Liver (tissue), 9 donors: Measurements from ENCODE around the gene ARPIN. TPM values are rescaled to one million over a fixed set of nuclear protein-coding genes. Genes with fewer than 3 reads are reported as not detected.

Source experiments
- DNase-seq: peaks from one replicate; pipeline ENCODE4 v3.0.0-alpha.2; 2017; ENCODE audit warnings: low spot score
- H3K27ac ChIP-seq, 2 donors: one replicate each; pipeline ENCODE4 v1.7.0; 2013; ENCODE audit warnings: inconsistent platforms in 2 of 2, low read length in 2 of 2, control low read depth in 1 of 2, low read depth in 1 of 2, mild to moderate bottlenecking in 1 of 2
- H3K27me3 ChIP-seq, 4 donors: one replicate each; pipeline versions ENCODE4 v1.6.1 to v1.7.0; 2013; ENCODE audit warnings: low read length in 3 of 4, inconsistent platforms in 1 of 4, mild to moderate bottlenecking in 1 of 4, moderate library complexity in 1 of 4; ENCODE audit not compliant: control insufficient read depth in 4 of 4, insufficient read depth in 4 of 4
- H3K36me3 ChIP-seq, 4 donors: one replicate each; pipeline versions ENCODE4 v1.6.1 to v1.7.0; 2013; ENCODE audit warnings: low read length in 3 of 4, mild to moderate bottlenecking in 3 of 4, low read depth in 1 of 4, moderate library complexity in 1 of 4; ENCODE audit not compliant: control insufficient read depth in 4 of 4, insufficient read depth in 3 of 4
- H3K4me1 ChIP-seq, 4 donors: one replicate each; pipeline versions ENCODE4 v1.6.1 to v1.7.0; 2013; ENCODE audit warnings: low read length in 3 of 4, mild to moderate bottlenecking in 3 of 4, moderate library complexity in 1 of 4; ENCODE audit not compliant: control insufficient read depth in 4 of 4, insufficient read depth in 4 of 4
- H3K4me3 ChIP-seq, 3 donors: one replicate each; pipeline versions ENCODE4 v1.6.1 to v1.7.0; 2013; ENCODE audit warnings: low read length in 3 of 3, control low read depth in 1 of 3, low read depth in 1 of 3, mild to moderate bottlenecking in 1 of 3
- H3K9ac ChIP-seq, 2 donors: one replicate each; pipeline ENCODE4 v1.7.0; 2013; ENCODE audit warnings: low read length in 2 of 2, mild to moderate bottlenecking in 2 of 2, moderate library complexity in 2 of 2, control low read depth in 1 of 2, low read depth in 1 of 2
- H3K9me3 ChIP-seq, 4 donors: one replicate each; pipeline versions ENCODE4 v1.6.1 to v1.7.0; 2013; ENCODE audit warnings: low read length in 3 of 4; ENCODE audit not compliant: control insufficient read depth in 4 of 4
- FOXA2 ChIP-seq: IDR thresholded peaks from 2 replicates; pipeline ENCODE4 v1.6.1; 2016; ENCODE audit warnings: antibody characterized with exemption
- HNF4G ChIP-seq: IDR thresholded peaks from 2 replicates; pipeline ENCODE4 v1.6.1; 2016; ENCODE audit warnings: antibody characterized with exemption
- JUND ChIP-seq, 2 donors: IDR thresholded peaks; 2 replicates each; pipeline ENCODE4 v1.6.1; 2016; ENCODE audit warnings: antibody characterized with exemption in 2 of 2
- REST ChIP-seq: IDR thresholded peaks from 2 replicates; pipeline ENCODE4 v1.6.1; 2016; ENCODE audit warnings: antibody characterized with exemption, mild to moderate bottlenecking
- TAF1 ChIP-seq: conservative IDR thresholded peaks from 2 replicates; pipeline ENCODE4 v1.6.1; 2016; ENCODE audit warnings: antibody characterized with exemption, mild to moderate bottlenecking
- WGBS: extraction: QIAGEN DNeasy Blood & Tissue Kit; methylation state at CpG from one replicate; pipeline ENCODE4 v1.1.7; 2013; 5-methylcytosine and 5-hydroxymethylcytosine counted together
- polyA plus RNA-seq, 2 donors: library from polyadenylated mRNA; stranded (reverse) in 1 of 2; unstranded in 1 of 2; fragments of 200-250 nt in 1 of 2; fragments of >200 nt in 1 of 2; fragmentation: Nextera tagmentation in 1 of 2; extraction: Ambion mirVana in 1 of 2; gene quantifications; one replicate each; pipeline versions ENCODE4 v1.2.1 to v1.2.3, GENCODE V29; 2013 to 2015
- total RNA-seq, 2 donors: library from RNA; depleted of rRNA; stranded (reverse); fragments of >200 nt; gene quantifications; one replicate each; pipeline ENCODE4 v1.2.3, GENCODE V29; 2014
- TF ChIP-seq, protein P1 (sequence below): IDR thresholded peaks from 2 replicates; pipeline ENCODE4 v1.6.1; 2016; ENCODE audit warnings: antibody characterized with exemption
- TF ChIP-seq, protein P2 (sequence below): IDR thresholded peaks from 2 replicates; pipeline ENCODE4 v1.6.1; 2016; ENCODE audit warnings: antibody characterized with exemption
- TF ChIP-seq, protein P3 (sequence below): IDR thresholded peaks from 2 replicates; pipeline ENCODE4 v1.6.1; 2016; ENCODE audit warnings: antibody characterized with exemption
- donor health status: healthy.
- donor health status: healthy.
- donor health status: healthy.
- donor health status: healthy.
- donor health status: healthy.

ARPIN gene
- total and polyA plus RNA-seq, 4 donors: 1.6 to 7.2 (median 3.5) TPM

DNA sequence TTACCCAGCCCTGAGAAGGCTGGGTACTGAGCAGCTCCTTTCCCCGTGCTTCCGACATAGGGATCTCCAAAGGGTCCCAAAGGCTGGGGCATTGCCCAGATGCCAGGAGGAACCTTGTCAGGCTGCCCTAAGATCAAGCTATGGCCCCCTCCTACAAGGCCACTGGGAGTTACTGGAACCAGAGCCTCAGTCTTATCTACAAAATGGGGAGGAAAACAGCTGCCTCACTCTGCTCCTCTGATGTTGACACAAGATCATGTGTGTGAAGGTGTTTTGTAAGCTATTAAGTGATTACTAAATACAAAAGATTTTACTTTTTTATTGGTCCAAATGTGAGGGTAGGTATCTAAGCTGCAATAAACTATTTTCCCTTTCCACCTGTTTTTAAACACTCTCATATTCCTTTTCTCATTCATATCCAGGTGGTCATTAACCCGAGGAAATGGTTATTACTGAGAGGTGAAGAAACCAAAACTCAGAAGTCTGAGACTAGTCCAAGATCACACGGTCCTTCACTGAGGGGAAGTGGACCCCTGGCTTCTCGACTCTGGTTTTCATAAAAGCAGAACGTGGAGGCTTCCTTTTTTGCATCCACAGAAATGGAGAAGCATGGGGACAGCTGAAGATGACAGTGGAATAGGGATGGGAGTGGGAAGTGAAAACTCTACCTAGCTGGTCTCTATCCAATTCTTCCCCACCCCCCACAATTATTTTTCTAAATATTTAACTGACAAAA lies 1.7 kb downstream of the ARPIN start:
- TF ChIP-seq REST (no peak), FOXA2 (peak; percentile 34), JUND (IDR thresholded peaks at IDR 0.05) (no peak), HNF4G (no peak), TAF1 (no peak)
- TF ChIP-seq, protein P1, sequence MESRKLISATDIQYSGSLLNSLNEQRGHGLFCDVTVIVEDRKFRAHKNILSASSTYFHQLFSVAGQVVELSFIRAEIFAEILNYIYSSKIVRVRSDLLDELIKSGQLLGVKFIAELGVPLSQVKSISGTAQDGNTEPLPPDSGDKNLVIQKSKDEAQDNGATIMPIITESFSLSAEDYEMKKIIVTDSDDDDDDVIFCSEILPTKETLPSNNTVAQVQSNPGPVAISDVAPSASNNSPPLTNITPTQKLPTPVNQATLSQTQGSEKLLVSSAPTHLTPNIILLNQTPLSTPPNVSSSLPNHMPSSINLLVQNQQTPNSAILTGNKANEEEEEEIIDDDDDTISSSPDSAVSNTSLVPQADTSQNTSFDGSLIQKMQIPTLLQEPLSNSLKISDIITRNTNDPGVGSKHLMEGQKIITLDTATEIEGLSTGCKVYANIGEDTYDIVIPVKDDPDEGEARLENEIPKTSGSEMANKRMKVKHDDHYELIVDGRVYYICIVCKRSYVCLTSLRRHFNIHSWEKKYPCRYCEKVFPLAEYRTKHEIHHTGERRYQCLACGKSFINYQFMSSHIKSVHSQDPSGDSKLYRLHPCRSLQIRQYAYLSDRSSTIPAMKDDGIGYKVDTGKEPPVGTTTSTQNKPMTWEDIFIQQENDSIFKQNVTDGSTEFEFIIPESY: no peak
- TF ChIP-seq, protein P2, sequence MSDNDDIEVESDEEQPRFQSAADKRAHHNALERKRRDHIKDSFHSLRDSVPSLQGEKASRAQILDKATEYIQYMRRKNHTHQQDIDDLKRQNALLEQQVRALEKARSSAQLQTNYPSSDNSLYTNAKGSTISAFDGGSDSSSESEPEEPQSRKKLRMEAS: no peak
- Histone ChIP-seq H3K4me3 (no peak overlapping the region), H3K27me3 (no peaks in the 10 kb centered on the region), H3K4me1 (peaks cover 0 to 12% (median 6%) of the 10 kb centered on the region in 4 donors), H3K9ac (no peak overlapping the region), H3K9me3 (no peaks in the 10 kb centered on the region), H3K36me3 (peaks cover 0 to 2% (median 0%) of the 10 kb centered on the region in 4 donors), H3K27ac (no peak overlapping the region)
- no peak for DNase-seq
- 84% methylated on average over 6 of the region's 6 CpGs for WGBS

DNA sequence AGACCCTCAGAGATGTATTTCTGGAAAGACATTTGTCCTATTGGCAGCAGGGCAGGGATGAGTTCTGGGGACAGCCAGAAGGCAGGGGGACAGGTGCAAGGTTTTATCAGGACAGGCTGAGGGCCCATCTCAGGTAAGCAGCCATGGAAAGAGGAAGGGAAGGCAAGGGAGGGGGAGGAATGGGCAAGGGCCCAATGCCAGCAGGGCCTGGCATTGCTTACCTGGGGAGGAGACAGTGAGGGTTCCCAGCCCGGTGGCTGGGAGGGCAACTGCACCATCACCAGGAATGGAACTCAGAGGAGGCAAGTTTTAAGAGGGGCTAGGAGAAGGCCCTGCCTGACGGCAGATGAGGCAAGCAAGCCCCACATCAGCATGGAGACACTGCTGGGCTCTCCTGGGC lies 3.1 kb downstream of the ARPIN start:
- no peak for DNase-seq
- H3K36me3 ChIP-seq: peaks cover 0 to 2% (median 0%) of the 10 kb centered on the region in 4 donors
- TF ChIP-seq, protein P3, sequence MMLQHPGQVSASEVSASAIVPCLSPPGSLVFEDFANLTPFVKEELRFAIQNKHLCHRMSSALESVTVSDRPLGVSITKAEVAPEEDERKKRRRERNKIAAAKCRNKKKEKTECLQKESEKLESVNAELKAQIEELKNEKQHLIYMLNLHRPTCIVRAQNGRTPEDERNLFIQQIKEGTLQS: no peak

DNA sequence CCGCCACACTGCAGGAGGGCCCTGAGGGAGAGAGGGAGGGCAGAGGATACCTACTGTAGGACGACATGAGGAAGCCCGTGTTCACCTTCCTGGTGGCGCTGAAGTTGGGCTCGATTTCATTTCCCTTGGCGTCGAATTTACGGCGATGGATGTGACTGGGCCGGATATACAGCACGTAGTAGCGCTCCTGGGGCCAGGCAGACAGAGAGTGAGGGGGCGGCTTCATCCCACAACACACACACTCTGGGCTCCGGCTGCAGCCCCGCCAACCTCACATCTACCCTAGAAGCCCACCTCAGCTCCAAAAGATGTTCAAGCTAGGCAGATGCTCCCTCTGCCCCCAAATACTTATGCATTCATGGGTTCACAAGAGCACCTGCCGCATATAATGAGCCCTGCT lies 4.5 kb downstream of the ARPIN start:
- H3K27ac ChIP-seq: no peak overlapping the region
- no peak overlapping the region for H3K9ac ChIP-seq
- no peak for DNase-seq
- peaks cover 0 to 12% (median 6%) of the 10 kb centered on the region in 4 donors for H3K4me1 ChIP-seq
- peaks cover 0 to 8% (median 0%) of the 10 kb centered on the region in 4 donors for H3K36me3 ChIP-seq
- H3K4me3 ChIP-seq: no peak overlapping the region
- no peaks in the 10 kb centered on the region for H3K27me3 ChIP-seq
- no peak for TF ChIP-seq REST
- H3K9me3 ChIP-seq: no peaks in the 10 kb centered on the region
- 96% methylated on average over 16 of the region's 16 CpGs for WGBS

More for the DNA sequence above, 3.1 kb downstream of the ARPIN start:
- 41% methylated on average over 2 of the region's 2 CpGs for WGBS
- no peak overlapping the region for H3K4me3 ChIP-seq
- H3K9ac ChIP-seq: no peak overlapping the region
- H3K27ac ChIP-seq: no peak overlapping the region
- no peaks in the 10 kb centered on the region for H3K27me3 ChIP-seq
- H3K9me3 ChIP-seq: no peaks in the 10 kb centered on the region
- H3K4me1 ChIP-seq: peaks cover 0 to 12% (median 6%) of the 10 kb centered on the region in 4 donors
